GM12892 (cell line): ENCODE results near the gene VWA5B1.

ENCODE experiments used
- DNase-seq: peaks from one replicate; pipeline ENCODE4 v3.0.0; 2011; ENCODE audit not compliant: insufficient read length
- FAIRE-seq: peaks from 2 replicates; lab custom pipeline; 2011; peaks lifted over from hg19 to GRCh38; lab: Jason Lieb, UNC
- POLR2A ChIP-seq: IDR thresholded peaks from 2 replicates; pipeline ENCODE4 v1.6.1; 2011; ENCODE audit warnings: low read depth, low read length, control low read depth
- POLR2AphosphoS5 ChIP-seq: IDR thresholded peaks from 2 replicates; pipeline ENCODE4 v1.6.1; 2011; ENCODE audit warnings: low read depth, low read length, control low read depth
- TAF1 ChIP-seq: IDR thresholded peaks from 2 replicates; pipeline ENCODE4 v1.6.1; 2011; ENCODE audit warnings: low read depth, mild to moderate bottlenecking, control low read depth, low read length, borderline replicate concordance

Gene VWA5B1

GRCh38 chr1:20386323-20387081 is 95.8 kb downstream of the VWA5B1 start:
- DNase-seq = no peak
- no peak for FAIRE-seq
- TF ChIP-seq POLR2A (no peak), POLR2AphosphoS5 (no peak), TAF1 (no peak)

GRCh38 chr1:20389571-20389970 is 98.9 kb downstream of the VWA5B1 start:
- TF ChIP-seq TAF1 (no peak), POLR2AphosphoS5 (no peak), POLR2A (no peak)
- FAIRE-seq (no peak), DNase-seq (no peak)

GRCh38 chr1:20390589-20391331 is 100.1 kb downstream of the VWA5B1 start:
- TF ChIP-seq POLR2AphosphoS5 (no peak), POLR2A (no peak), TAF1 (no peak)
- DNase-seq (no peak), FAIRE-seq (no peak)

- TF ChIP-seq POLR2AphosphoS5 (no peak), TAF1 (no peak), POLR2A (no peak)
- FAIRE-seq (no peak), DNase-seq (no peak)
Measured at GRCh38 chr1:20395255-20395654, 104.6 kb downstream of the VWA5B1 start.

- TF ChIP-seq POLR2AphosphoS5 = no peak
- no peak for TF ChIP-seq POLR2A
- TF ChIP-seq TAF1 = no peak
- DNase-seq = no peak
- no peak for FAIRE-seq
Measured at GRCh38 chr1:20398744-20399143, 108.1 kb downstream of the VWA5B1 start.

- no peak for DNase-seq
- TF ChIP-seq POLR2A (no peak), POLR2AphosphoS5 (no peak), TAF1 (no peak)
- no peak for FAIRE-seq
Measured at GRCh38 chr1:20399196-20399595, 108.5 kb downstream of the VWA5B1 start.

GRCh38 chr1:20399606-20400180 is 109.0 kb downstream of the VWA5B1 start:
- no peak for FAIRE-seq
- no peak for DNase-seq
- TF ChIP-seq TAF1 (no peak), POLR2A (no peak), POLR2AphosphoS5 (no peak)

GRCh38 chr1:20400341-20401177 is 109.9 kb downstream of the VWA5B1 start:
- TF ChIP-seq POLR2AphosphoS5 = no peak
- no peak for TF ChIP-seq POLR2A
- TF ChIP-seq TAF1 = no peak
- FAIRE-seq = no peak
- DNase-seq = no peak

GRCh38 chr1:20401405-20402010 is 110.8 kb downstream of the VWA5B1 start:
- DNase-seq = no peak
- TF ChIP-seq TAF1 (no peak), POLR2A (no peak), POLR2AphosphoS5 (no peak)
- no peak for FAIRE-seq

GRCh38 chr1:20402585-20403422 is 112.1 kb downstream of the VWA5B1 start:
- TF ChIP-seq TAF1 (no peak), POLR2A (no peak), POLR2AphosphoS5 (no peak)
- FAIRE-seq = no peak
- no peak for DNase-seq
